Panc1 (cell line): ENCODE results near the gene CTNNA1. TPM values are rescaled to one million over a fixed set of nuclear protein-coding genes. Genes with fewer than 3 reads are reported as not detected.
"Not testable (repeated sequence)": the region's sequence is repeated elsewhere in the genome, so short reads cannot be mapped to it uniquely, and the experiment has no call there.

ENCODE experiments used
- ATAC-seq: fragments of 200-7000 bp; cut with Tn5 transposase; 2 replicates; pipeline ENCODE4 v1.9.1; 2020; ENCODE audit warnings: mild to moderate bottlenecking, moderate library complexity
- BruUV-seq: library from RNA; stranded (reverse); fragments of 400-500 nt; replicated peaks from 2 replicates; lab custom pipeline; 2021; lab: Mats Ljungman, UMichigan
- CTCF ChIA-PET: fragments of 300-600 bp; sonication (Branson Sonifier 250); formaldehyde crosslinking; loops from one replicate; lab custom pipeline; 2022; ENCODE audit warnings: antibody characterized with exemption; lab: Charles Lee
- POLR2A ChIA-PET: fragments of 300-600 bp; sonication (Branson Sonifier 250); formaldehyde crosslinking; loops from one replicate; lab custom pipeline; 2022; ENCODE audit warnings: antibody characterized with exemption; lab: Charles Lee
- DNase-seq: peaks from one replicate; pipeline ENCODE4 v3.0.0-alpha.2; 2010; ENCODE audit warnings: low read depth, low spot score
- H3K27ac ChIP-seq: 2 replicates; pipeline ENCODE4 v1.5.1; 2011; ENCODE audit warnings: mild to moderate bottlenecking, low read length, inconsistent platforms
- H3K27me3 ChIP-seq: fragments of 200-500 bp; sonication (Bioruptor generic); 2 replicates; pipeline ENCODE4 v1.6.0; 2014; ENCODE audit warnings: low read length, inconsistent platforms; ENCODE audit not compliant: control insufficient read depth, insufficient read depth
- H3K36me3 ChIP-seq: fragments of 200-500 bp; sonication (Bioruptor generic); 2 replicates; pipeline ENCODE4 v1.5.1; 2014; ENCODE audit warnings: inconsistent platforms, mild to moderate bottlenecking, low read length, moderate library complexity; ENCODE audit not compliant: control insufficient read depth, insufficient read depth
- H3K4me1 ChIP-seq: 2 replicates; pipeline ENCODE4 v1.5.1; 2011; ENCODE audit warnings: inconsistent platforms, mild to moderate bottlenecking, low read length, moderate library complexity; ENCODE audit not compliant: control insufficient read depth, insufficient read depth
- H3K4me3 ChIP-seq, 2 experiments: 2 replicates each; pipeline ENCODE4 v1.5.1; 2011 to 2012; ENCODE audit warnings: low read depth in 2 of 2, low read length in 2 of 2, mild to moderate bottlenecking in 2 of 2, inconsistent platforms in 1 of 2, moderate library complexity in 1 of 2
- H3K9me3 ChIP-seq: fragments of 200-500 bp; sonication (Bioruptor generic); 2 replicates; pipeline ENCODE4 v1.5.1; 2014; ENCODE audit warnings: low read depth, mild to moderate bottlenecking, inconsistent platforms, low read length, moderate library complexity; ENCODE audit not compliant: control insufficient read depth, insufficient read depth
- POLR2AphosphoS5 ChIP-seq: IDR thresholded peaks from 2 replicates; pipeline ENCODE4 v1.6.1; 2012; ENCODE audit warnings: mild to moderate bottlenecking, low read depth, low read length, moderate library complexity
- SIN3A ChIP-seq: IDR thresholded peaks from 2 replicates; pipeline ENCODE4 v1.6.1; 2012; ENCODE audit warnings: low read depth, mild to moderate bottlenecking, low read length, moderate library complexity, borderline replicate concordance; ENCODE audit not compliant: insufficient read depth
- TCF7L2 ChIP-seq: IDR thresholded peaks from 2 replicates; pipeline ENCODE4 v1.6.1; 2011; ENCODE audit warnings: mild to moderate bottlenecking, low read depth, low read length, inconsistent platforms
- in situ Hi-C: cut with HindIII; loops from 2 replicates; pipeline ENCODE4 v1.10.0; 2016; ENCODE audit warnings: low sequenced_read_pairs, low pct_unique_long_range_greater_than_20kb
- intact Hi-C: fragments of 100-400 bp; cut with micrococcal nuclease; formaldehyde crosslinking; loops from one replicate; pipeline ENCODE4 v1.10.0; 2022; ENCODE audit not compliant: unreplicated experiment
- total RNA-seq: library from RNA; stranded (reverse); gene quantifications from one replicate; pipeline ENCODE4 v1.2.1, GENCODE V29; 2021; ENCODE audit not compliant: unreplicated experiment
- TF ChIP-seq, protein P1 (sequence below): fragments of 450-650 bp; IDR thresholded peaks from 2 replicates; pipeline ENCODE4 v1.5.1; 2017; ENCODE audit warnings: mild to moderate bottlenecking
- TF ChIP-seq, protein P2 (sequence below), 2 experiments: IDR thresholded peaks; 2 replicates each; pipeline ENCODE4 v1.6.1; 2011 to 2012; ENCODE audit warnings: low read depth in 2 of 2, control low read depth in 1 of 2, low read length in 1 of 2, mild to moderate bottlenecking in 1 of 2, moderate library complexity in 1 of 2; ENCODE audit not compliant: insufficient read depth in 1 of 2

The CTNNA1 gene
- total RNA-seq, 1 experiment from 2014 or later: 298 TPM

DNA sequence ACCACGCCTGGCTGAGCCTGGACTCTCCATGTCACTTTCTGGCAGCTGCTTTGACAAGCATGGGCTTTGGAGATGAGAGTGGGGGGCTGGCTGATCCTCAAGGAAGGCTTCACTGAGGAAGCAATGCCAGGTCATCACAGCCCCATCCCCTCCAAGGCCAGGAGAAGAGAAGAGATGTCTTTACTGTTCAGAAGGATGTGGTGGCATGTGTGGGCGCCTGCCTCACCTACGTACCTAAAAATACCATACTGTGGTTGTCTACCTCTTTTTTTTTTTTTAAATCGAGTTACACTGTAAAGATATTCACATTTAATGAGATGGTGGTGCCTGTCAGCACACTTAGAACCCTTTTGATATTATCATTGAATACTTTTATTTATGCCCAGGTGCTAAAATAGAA is 26.4 kb upstream of the CTNNA1 start:
- Histone ChIP-seq H3K4me1 (0 out of 2 replicates have a peak, but pooled peaks cover 4% of the 10 kb centered on the region), H3K27me3 (no peaks in the 10 kb centered on the region), H3K9me3 (no peaks in the 10 kb centered on the region), H3K36me3 (no peaks in the 10 kb centered on the region), H3K4me3 (no peak overlapping the region), H3K27ac (no peak overlapping the region)
- DNase-seq (no peak), ATAC-seq (no peak)
- in situ Hi-C loops (no loop called here), intact Hi-C loops (no loop called here)
- ChIA-PET CTCF (no interaction called here), POLR2A (no interaction called here)
- no TSS peak for BruUV-seq
- TF ChIP-seq, protein P1, sequence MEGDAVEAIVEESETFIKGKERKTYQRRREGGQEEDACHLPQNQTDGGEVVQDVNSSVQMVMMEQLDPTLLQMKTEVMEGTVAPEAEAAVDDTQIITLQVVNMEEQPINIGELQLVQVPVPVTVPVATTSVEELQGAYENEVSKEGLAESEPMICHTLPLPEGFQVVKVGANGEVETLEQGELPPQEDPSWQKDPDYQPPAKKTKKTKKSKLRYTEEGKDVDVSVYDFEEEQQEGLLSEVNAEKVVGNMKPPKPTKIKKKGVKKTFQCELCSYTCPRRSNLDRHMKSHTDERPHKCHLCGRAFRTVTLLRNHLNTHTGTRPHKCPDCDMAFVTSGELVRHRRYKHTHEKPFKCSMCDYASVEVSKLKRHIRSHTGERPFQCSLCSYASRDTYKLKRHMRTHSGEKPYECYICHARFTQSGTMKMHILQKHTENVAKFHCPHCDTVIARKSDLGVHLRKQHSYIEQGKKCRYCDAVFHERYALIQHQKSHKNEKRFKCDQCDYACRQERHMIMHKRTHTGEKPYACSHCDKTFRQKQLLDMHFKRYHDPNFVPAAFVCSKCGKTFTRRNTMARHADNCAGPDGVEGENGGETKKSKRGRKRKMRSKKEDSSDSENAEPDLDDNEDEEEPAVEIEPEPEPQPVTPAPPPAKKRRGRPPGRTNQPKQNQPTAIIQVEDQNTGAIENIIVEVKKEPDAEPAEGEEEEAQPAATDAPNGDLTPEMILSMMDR: no peak
- TF ChIP-seq POLR2AphosphoS5: no peak
- TF ChIP-seq, protein P2, sequence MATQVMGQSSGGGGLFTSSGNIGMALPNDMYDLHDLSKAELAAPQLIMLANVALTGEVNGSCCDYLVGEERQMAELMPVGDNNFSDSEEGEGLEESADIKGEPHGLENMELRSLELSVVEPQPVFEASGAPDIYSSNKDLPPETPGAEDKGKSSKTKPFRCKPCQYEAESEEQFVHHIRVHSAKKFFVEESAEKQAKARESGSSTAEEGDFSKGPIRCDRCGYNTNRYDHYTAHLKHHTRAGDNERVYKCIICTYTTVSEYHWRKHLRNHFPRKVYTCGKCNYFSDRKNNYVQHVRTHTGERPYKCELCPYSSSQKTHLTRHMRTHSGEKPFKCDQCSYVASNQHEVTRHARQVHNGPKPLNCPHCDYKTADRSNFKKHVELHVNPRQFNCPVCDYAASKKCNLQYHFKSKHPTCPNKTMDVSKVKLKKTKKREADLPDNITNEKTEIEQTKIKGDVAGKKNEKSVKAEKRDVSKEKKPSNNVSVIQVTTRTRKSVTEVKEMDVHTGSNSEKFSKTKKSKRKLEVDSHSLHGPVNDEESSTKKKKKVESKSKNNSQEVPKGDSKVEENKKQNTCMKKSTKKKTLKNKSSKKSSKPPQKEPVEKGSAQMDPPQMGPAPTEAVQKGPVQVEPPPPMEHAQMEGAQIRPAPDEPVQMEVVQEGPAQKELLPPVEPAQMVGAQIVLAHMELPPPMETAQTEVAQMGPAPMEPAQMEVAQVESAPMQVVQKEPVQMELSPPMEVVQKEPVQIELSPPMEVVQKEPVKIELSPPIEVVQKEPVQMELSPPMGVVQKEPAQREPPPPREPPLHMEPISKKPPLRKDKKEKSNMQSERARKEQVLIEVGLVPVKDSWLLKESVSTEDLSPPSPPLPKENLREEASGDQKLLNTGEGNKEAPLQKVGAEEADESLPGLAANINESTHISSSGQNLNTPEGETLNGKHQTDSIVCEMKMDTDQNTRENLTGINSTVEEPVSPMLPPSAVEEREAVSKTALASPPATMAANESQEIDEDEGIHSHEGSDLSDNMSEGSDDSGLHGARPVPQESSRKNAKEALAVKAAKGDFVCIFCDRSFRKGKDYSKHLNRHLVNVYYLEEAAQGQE (IDR thresholded peaks at IDR 0.05; ENCODE audit: insufficient read depth in 1 of 2, low read depth in 2 of 2, low read length in 1 of 2): no peak
- TF ChIP-seq TCF7L2: no peak
- TF ChIP-seq SIN3A: no peak

DNA sequence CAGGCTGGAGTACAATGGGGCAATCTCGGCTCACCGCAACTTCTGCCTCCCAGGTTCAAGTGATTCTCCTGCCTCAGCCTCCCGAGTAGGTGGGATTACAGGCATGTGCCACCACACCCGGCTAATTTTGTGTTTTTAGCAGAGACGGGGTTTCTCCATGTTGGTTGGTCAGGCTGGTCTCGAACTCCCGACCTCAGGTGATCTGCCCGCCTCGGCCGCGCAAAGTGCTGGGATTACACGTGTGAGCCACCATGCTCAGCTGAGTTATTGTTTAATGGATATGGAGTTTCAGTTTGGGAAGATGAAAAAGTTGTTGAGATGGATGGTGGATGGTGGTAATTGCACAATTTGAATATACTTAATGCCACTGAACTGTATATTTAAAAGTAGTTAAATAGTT is 22.7 kb upstream of the CTNNA1 start:
- H3K36me3 ChIP-seq, POLR2A ChIA-PET, H3K27me3 ChIP-seq, H3K27ac ChIP-seq, intact Hi-C loops, H3K4me3 ChIP-seq, DNase-seq, H3K9me3 ChIP-seq, ATAC-seq, BruUV-seq, in situ Hi-C loops, H3K4me1 ChIP-seq, CTCF ChIA-PET: not testable (repeated sequence)

DNA sequence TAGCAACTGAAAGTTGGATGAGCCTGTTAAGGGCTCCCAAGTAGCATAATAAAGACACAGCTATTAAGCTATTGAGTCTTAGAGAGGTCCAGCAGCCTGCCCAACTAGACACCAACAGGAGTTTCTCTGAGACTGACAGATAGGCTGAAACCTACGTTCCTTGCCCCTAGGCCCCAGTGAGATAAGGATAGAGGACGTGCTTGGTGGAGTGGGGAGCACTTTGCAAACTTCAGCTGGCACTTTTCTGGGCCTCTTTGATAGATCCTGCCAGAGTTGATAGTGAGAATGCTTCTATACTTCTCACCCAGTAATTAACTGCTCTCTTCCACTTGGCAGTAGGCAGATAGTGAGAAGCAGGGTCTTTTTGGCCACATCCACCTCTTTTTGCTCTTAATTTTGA is 20.8 kb upstream of the CTNNA1 start:
- ChIA-PET POLR2A (no interaction called here), CTCF (no interaction called here)
- TF ChIP-seq, protein P2 (IDR thresholded peaks at IDR 0.05; ENCODE audit: insufficient read depth in 1 of 2, low read depth in 2 of 2, low read length in 1 of 2): no peak
- TF ChIP-seq POLR2AphosphoS5: no peak
- Histone ChIP-seq H3K9me3 (no peaks in the 10 kb centered on the region), H3K27me3 (no peaks in the 10 kb centered on the region), H3K27ac (no peak overlapping the region), H3K36me3 (no peaks in the 10 kb centered on the region), H3K4me1 (no peaks in the 10 kb centered on the region), H3K4me3 (no peak overlapping the region)
- no peak for DNase-seq
- in situ Hi-C loops (no loop called here), intact Hi-C loops (no loop called here)
- BruUV-seq: no TSS peak
- no peak for ATAC-seq
